ENCODE measurements around the gene C1orf105.
"Not testable (repeated sequence)": the region's sequence is repeated elsewhere in the genome, so short reads cannot be mapped to it uniquely, and the experiment has no call there.

Gene C1orf105

DNA sequence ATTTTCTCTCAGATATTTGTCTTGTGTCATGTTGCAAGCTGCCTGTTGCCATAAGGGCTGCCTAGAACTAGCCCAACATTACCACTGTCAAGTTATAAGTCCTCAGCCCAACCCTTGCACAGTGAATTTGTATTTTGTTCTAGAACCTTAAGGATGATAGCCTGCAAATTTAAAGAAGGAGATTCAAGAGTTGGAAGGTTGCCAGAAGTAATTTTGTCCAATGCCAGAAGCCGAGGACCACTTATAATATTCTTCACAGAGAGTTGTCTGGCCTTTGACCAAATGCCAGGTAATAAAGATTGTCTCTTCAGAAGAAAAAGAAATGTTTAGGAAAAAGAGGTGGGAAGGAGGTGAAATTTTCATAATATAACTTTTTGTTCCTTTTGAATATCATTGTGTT, 71.9 kb downstream of the C1orf105 start:
- DNase-seq = no peak

DNA sequence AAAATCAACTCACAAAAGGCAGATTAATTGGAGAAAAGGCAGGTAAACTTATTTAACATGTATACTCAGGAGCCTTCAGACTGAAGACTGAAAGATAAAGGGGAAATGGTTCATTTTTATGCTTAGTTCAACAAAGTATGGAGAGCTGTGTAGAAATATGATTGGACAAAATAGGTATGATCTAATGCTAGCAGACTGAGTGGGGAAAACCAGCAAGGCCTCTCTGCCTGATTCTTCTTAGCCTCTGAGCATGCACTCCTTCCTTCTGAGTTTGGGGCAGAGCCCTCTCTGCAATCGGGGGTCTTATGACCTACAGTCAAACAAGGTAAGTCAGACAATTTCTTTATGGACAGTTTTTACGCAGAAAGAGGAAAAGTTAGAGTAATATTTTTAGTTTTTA, 73.7 kb downstream of the C1orf105 start:
- no peak for DNase-seq

DNA sequence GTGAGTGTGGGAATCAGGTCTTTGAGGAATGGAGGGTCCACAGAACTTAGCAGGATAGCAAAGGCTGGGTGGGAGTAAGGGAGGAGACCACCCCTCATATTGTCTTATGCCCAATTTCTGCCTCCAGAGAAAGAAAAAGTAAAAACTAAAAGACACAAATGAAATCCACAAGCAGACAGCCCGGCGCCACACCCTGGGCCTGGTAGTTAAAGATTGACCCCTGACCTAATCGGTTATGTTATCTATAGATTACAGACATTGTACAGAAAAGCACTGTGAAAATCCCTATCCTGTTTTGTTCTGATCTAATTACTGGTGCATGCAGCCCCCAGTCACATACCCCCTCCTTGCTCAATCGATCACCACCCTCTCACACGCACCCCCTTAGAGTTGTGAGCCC, 75.6 kb downstream of the C1orf105 start:
- not testable (repeated sequence) for DNase-seq

DNA sequence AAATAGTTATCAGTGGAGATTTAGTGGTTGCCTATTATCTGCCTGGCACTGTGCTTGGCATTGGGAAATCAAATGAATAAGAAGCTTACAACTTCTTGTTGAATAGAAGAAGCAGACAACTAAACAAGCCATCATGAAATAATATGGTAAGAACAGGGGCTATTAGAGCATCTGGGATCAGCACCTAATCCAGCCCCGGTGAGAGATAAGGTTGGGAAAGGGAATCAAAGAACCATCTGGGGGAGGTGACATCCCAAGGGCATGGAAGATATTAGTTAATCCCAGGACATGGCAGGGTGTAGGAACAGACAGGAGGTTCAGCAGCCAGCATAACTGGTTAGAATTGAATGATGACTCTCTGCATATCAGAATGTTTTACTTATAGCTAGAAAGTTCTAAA, 76.2 kb downstream of the C1orf105 start:
- no peak for DNase-seq

DNA sequence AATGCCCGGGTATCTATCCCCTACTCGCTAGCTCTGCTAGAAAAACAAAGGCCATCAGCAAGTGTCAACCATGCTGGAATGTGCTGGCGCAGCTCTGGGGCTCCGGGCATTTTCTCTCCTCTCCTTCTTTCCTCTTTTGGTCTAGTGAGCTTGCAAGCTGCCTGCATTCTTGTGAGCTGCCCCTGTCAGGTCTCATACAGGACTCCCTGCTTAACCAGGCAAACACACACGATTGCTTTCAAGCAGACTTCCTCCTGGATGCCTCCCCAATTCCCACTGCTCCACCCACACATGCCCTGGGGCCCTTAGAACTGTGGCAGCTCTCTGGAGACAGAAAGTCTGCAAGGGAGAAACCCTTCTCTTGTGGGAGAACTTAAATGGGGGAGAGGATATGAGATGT, 76.7 kb downstream of the C1orf105 start:
- no peak for DNase-seq

DNA sequence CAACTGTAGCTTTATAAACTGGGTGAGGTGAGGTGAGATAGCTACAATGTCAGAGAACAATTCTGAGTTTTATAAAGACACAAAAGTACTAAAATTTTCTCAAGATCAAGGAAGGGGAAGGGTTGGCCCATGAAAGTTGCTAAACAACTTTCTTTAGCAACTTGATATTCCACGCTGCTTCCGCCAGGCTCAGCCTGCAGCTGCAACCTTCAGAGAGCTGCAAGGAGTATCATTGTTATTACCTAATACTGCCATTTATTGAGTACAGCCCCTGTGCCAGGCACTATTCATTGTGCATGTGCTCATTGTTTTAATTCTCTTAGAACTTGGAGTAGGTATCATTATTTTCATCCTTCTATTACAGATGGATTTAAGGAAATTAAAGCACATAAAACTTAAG, 78.4 kb downstream of the C1orf105 start:
- no peak for DNase-seq

DNA sequence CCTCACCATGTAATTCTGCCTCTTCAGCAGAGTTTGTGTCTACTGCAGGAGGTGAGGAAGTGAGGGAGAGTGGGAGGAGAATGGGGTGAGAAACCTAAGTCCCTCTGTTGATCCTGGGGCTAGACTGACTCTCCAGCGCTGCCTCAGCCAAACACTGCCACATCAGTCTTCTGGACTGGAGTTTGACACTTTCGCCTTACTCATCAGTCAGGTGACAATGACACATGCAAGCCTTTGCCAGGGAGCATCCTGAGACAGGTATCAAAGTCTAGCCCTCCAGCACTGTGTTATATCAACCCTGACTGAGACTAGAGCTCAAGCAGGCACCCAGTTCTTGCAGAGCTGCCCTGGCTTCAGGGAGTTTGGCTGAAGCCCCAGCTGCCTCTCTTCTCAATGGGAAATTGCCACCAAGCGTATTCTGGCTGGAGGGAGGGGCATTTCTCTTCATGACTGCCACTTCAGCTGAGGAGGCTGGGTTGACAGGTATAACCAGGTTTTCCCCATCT, 79.2 kb downstream of the C1orf105 start:
- no peak for DNase-seq

DNA sequence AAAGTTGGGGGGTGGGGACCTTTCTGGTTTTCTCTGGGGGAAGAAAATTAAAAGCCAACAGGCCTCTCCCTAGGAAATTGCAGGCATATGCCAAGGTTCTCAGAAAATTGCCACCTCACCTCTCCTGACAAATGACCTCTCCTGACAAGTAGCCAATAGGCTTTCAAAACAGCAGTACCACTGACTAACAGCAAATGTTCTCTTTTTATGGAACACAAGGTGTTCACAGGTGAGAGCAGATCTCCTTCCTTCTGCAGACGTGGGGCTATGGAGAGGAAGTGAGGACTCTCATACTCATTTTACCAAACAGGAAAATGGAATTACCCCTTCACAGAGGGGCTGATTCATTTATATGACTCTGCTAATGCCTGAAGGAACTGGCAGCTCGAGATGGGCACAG, 79.7 kb downstream of the C1orf105 start:
- no peak for DNase-seq

DNA sequence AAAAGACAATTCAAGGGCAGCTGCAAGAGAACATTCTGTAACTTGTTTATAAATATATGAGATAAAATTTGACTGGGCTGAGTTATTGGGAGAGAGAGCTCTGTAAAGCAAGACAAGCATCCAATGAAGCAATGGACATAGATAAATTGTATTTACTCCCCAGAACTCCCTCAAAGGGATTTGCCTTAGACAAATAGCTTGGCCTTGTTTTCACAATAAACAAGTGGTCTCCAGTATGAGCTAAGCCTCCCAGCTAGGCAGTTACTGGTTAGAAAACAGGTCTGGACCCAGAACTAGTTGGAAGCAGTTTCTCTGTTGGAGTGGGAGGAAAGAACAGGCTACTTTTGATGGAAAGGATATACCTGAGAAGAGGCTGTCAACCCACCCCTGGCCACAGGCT, 87.3 kb downstream of the C1orf105 start:
- DNase-seq = no peak

DNA sequence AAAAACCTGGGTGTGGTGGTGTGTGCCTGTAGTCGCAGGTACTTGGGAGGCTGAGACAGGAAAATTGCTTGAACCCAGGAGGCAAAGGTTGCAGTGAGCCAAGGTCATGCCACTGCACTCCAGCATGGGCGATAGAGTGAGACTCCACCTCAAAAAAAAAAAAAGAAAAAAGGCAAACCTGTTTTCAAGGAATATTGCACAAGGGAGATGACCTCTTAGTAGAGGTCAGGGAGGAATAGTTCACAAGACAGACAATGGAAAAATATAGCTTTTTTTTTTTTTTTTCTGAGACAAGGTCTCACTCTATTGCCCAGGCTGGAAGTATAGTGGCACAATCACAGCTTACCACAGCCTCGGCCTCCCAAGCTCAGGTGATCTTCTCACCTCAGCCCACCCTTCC, 90.0 kb downstream of the C1orf105 start:
- no peak for DNase-seq

DNA sequence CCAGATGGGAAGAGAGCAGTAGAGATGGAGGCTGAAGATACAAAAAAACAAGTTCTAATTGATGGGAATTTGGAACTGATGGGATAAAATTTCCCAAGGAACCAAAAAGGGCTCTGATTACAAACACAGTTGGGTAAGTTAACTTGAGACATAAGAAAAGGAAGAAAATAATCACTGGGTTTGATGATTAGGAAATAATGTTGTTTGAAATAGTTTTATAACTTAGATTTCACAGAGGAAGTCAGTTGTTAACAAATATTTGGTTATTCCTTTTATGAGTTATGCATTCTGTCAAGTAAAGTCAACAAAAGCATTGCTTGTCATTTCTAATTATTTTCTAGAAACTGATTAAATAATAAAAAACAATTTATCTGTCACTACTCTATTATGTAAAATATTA, 92.1 kb downstream of the C1orf105 start:
- no peak for DNase-seq

DNA sequence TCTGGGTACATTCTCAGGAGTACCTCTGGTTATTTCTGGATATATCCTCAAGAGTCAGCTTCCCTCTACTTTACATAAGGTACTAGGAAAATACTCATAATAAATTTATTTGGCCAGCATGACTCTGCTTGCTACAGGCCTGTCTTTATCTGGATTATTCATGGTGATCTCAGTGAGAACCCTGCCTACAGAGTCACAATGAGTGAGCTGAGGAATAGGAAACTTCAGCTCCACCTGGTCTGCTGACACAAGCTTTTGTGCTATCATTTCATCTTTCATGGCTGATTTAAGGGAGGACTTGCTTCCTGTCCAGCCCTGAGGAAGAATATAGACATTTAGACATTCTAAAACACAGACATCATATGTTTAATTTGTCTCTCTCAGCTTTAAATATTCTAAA, 93.0 kb downstream of the C1orf105 start:
- no peak for DNase-seq

DNA sequence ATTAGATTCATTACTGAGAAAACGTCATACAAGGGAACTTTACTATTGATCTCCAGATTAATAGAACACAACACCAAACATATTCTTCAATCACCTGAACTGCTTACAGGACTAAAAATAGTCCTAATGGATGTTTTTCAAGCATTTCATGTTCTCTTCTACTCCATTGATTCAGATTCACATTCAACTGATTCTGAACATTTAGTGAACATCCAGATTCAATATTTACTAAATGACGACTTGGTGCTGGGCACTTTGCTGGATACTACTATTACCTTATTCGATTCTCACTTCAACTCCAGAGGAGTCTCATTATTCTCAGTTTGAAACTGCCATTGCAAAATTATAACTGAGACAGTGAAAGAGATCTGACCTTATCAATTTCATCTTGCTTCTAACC, 93.6 kb downstream of the C1orf105 start:
- DNase-seq = no peak

DNA sequence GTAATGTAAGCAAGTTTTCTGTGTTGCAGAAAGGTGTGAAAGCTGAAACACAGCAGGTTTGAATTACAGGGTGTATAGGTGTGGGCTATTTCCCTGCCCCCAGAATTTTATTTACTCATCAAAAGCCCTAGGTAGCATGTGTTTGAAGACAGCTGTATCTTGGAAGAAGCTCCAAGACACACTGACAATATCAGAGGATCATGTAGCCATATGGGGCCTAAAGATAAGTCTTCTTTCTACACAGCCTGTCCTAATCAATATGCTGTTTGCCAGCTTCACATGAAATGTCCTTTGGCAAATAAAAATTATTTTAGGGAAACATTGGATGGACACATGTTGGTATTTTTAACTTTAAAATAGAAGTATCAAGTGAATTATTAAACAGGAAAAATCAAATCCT, 95.0 kb downstream of the C1orf105 start:
- DNase-seq = no peak

DNA sequence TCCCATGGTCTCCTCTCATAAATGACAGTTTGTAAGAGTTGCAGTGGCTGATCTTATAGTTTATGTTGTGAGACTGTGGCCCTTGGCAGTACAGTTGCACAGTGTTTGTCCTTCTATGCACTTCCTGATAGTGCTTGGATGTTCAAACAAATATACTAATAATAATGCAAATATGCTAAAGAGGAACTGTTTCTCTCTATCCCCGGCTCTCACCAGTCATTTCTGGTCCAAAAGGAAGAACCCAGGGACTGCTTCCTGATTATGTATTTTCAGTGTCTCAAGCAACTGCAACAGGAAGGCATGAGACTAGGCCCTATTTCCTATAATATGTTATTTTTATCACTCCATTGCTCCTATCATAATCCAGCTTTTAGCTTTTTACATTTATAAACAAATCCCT, 95.4 kb downstream of the C1orf105 start:
- DNase-seq = no peak

DNA sequence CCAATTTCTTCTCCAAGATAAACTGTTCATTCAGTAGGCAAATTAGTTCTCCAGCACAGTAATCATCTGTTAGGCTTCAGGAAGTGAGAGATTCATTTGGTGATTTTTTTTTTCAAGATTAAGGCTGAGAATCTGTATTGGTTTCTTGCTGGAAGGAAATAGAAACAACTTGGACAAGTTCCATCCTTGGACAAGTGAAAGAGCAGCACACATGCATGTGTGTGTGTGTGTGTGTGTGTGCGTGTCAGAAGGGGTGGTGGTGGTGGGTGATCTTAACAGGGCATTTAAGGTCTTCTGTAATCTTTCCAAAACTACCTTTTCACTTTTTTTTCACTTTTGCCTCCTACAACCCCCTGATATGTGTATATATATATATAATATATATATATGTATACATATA, 96.6 kb downstream of the C1orf105 start:
- no peak for DNase-seq

DNA sequence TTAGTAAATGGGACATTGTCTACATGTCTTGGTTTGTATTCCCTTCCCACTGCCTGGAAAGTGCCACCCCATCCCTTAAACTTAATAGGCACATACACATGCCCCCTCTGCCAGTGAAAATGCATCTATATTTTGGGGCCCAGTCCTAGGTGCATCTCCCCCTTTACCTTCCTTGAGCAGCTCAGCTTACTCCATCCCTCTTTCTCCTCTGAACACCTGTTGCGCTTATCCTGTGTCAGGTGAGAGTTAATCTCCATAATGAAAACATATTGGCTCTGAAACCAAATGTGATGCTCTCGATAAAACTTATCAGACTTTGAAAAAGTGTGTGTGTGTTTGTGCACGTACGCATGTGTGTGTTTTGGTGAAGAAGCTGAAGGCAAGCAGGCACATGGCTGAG, 97.1 kb downstream of the C1orf105 start:
- DNase-seq = no peak

All from CD4-positive, alpha-beta T cell treated with Interleukin-12 subunit alpha and Interleukin-12 subunit beta, for 1 hour (primary cell).